Pulmonary artery endothelial cell (primary cell): ENCODE results near the gene DNAJB12. TPM values are rescaled to one million over a fixed set of nuclear protein-coding genes. Genes with fewer than 3 reads are reported as not detected.
"Not testable (repeated sequence)": the region's sequence is repeated elsewhere in the genome, so short reads cannot be mapped to it uniquely, and the experiment has no call there.

Experiments
- DNase-seq: peaks from one replicate; pipeline ENCODE4 v3.0.0-alpha.2; 2011; ENCODE audit warnings: low read depth, low spot score
- total RNA-seq: library from RNA; depleted of rRNA; stranded (reverse); fragments of >200 nt; gene quantifications from 2 replicates; pipeline ENCODE4 v1.2.3, GENCODE V29; 2014

DNAJB12 gene
- total RNA-seq = 26.2 and 27.8 TPM in 2 replicates

- peak; percentile 88 for DNase-seq
Observed at GRCh38 chr10:72354356-72355213, at the start of gene DNAJB12. Gene DNAJB12 (minus strand): TSS chr10:72354919. CDS start chr10:72354897, 22 bp downstream.

GRCh38 chr10:72395581-72395980 is 40.9 kb upstream of the DNAJB12 start:
- not testable (repeated sequence) for DNase-seq

GRCh38 chr10:72392571-72392970 is 37.9 kb upstream of the DNAJB12 start:
- no peak for DNase-seq

DNA sequence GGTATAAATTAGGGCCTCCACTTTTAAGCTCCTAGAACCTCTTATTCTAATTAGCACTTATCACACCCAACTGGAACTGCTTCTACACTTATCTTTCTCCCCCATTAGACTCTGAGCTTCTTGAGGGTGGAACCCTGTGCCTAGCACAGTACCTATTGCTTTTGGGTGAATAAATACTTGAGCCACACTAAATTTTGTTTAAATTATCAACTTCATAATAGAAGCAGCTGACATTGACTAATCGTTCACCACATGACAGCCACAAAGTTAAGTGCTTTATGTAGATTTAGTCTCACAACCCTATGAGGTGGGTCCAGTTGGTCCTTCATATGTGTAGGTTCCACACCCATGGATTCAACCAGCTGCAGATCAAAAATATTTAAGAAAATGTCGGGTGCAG is 36.0 kb upstream of the DNAJB12 start:
- DNase-seq = no peak

- DNase-seq = no peak
Observed at GRCh38 chr10:72389716-72390115, 35.0 kb upstream of the DNAJB12 start.

DNA sequence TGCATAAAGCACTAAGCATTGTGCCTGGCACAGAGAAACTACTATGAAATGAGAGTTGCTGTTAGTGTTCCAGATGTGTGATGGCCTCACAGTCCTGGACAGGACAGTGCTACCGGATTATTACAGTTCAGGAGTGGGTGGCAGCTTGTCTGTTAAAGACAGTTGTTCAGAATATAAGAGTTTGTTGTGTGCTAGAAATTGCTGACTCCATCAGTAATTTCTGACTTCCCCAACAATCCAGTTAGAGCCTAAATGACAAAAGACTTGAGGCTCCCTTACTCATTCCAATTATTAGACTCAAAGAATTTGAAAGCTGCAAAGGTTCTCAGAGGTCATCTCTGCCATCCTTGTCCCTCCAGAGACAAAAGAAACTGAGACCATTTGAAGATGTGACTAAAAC is 34.3 kb upstream of the DNAJB12 start:
- DNase-seq = no peak

GRCh38 chr10:72388062-72388461 is 33.3 kb upstream of the DNAJB12 start:
- DNase-seq = no peak

DNA sequence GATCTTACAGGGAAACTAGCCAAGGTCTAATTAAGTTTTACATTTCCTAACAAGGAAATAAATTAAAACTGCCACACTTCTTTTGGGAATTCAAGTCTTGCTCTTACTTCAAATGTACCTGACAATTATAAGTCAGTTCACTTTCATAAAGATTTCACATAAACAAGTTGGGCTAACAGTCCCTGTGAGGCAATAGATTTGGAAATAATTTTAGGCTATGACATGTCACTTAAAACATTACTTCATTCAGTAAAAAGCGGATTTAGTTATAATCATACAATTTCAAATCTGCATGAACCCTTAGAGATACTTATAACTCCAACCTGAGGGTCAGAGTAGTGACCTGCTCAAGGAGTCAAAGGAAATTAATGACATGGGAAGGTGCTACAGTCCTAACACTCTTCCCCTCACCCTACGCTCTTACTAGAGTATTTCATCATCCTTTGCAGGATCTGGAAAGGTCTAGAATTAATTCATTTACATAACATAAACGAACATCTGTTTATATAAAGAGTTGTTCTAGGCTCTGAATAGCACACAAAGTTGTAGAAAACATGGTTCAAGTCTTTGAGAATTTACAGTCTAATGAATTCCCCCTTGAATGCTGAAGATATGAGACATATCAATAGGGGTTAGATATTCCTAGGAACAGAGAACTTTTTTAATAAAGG is 32.3 kb upstream of the DNAJB12 start:
- no peak for DNase-seq

- no peak for DNase-seq
Observed at GRCh38 chr10:72385724-72386123, 31.0 kb upstream of the DNAJB12 start.

DNA sequence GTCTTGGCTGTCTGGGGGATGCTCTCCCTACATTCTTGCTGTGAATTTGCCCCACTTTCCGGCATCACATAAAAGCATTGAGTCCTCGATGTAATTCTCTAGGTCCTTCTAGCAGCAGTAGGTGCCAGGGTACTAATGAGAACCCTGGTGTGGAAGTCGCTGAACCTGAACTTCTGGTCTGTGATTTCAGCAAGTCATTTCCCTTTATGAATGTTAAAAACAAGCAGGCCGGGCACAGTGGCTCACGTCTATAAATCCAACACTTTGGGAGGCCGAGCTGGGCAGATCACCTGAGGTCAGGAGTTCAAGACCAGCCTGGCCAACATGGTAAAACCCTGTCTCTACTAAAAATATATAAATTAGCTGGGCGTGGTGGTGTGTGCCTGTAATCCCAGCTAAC is 30.3 kb upstream of the DNAJB12 start:
- not testable (repeated sequence) for DNase-seq

DNA sequence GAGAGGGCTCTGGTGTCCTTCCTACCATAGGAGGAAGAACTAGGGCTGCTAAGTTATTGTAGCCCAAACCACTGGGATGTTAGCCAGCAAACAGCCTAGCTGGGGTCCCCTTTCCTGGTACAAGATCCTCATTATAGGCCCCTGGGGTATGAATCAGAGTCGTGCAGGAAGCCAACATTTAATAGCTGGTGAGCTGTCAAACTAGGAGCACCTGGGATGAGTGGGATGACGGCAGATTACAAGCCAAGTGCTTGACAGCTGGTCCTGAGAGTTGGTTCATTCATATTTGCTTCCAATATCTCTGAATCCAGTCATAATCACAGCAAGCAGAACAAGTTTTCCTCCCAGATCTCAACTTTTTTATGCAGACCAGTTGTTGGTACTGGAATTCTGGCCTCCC is 25.1 kb upstream of the DNAJB12 start:
- no peak for DNase-seq

GRCh38 chr10:72379062-72379461 is 24.3 kb upstream of the DNAJB12 start:
- DNase-seq = no peak

DNA sequence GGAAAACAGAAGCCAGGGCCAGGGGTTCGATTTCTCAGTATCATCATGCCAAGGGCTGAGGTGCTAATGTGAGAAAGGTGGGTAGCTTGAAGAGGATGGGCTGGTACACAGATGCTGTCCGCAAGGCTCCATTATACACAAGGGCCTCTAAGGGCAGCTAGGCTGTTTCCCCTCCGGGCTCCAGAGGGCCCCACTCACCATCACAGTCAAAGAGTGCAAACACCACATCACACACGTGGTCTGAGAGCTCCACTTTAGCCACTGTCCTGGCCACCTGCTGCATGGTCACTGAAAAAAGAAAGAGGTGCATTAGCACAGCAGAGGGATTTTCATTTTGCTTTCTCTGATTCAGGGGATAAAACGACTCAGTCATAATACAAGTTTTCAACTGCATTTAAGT is 20.9 kb upstream of the DNAJB12 start:
- DNase-seq = no peak

GRCh38 chr10:72375173-72375572 is 20.5 kb upstream of the DNAJB12 start:
- no peak for DNase-seq

DNA sequence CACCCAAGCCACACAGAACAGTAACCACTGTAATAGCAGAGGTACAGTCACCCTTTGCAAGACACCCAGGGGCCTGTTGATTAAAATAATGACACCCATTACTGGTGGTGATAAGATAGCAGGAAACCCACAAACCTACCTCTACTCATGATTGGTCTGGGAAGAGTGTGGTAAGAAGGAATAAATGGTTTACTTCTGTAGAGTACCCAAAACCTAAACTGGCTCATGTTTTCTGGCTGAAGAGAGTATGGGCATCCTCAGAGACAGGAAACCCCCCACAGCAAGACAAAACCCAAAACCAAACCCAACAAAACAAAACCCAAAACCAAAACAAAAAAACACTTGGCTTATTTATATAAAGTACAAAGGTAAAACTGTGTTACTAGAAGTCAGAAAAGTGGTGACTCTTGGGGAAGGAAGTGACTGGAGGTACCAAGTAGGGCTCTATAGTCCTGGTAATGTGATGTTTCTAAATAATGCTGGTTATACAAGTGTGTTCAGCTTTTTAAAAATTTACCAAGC is 15.5 kb upstream of the DNAJB12 start:
- DNase-seq = no peak

DNA sequence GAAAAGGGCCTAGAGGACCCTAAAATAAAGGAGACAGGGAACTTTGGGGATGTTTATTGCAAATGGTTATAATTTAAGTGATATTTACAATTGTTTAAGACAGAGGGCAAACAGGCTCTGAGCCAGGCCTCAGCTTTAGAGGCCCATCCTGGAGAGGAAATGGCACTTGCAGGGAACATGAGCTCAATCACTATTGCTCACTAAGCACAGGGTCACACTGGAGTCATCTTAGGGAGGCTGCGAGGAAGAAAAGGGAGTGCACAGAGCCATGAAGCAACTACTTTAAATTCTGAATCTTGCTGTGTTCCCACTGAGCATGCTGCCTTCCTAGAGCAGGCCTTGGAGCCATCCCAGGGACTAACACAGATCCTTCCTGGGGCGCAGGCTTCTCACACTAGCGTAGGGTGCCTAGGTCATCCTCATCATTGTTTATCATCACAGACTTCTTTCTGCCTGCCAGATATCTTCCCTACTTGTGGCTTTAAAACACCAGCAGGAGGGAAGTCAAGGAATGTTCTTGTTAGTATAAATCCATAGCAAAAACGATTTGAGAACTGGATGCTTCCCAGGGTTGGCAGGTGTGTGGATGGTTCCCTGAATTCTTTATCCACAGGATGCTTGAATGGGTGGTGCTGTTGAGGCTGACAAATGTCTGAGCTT is 12.7 kb upstream of the DNAJB12 start:
- DNase-seq = no peak

DNA sequence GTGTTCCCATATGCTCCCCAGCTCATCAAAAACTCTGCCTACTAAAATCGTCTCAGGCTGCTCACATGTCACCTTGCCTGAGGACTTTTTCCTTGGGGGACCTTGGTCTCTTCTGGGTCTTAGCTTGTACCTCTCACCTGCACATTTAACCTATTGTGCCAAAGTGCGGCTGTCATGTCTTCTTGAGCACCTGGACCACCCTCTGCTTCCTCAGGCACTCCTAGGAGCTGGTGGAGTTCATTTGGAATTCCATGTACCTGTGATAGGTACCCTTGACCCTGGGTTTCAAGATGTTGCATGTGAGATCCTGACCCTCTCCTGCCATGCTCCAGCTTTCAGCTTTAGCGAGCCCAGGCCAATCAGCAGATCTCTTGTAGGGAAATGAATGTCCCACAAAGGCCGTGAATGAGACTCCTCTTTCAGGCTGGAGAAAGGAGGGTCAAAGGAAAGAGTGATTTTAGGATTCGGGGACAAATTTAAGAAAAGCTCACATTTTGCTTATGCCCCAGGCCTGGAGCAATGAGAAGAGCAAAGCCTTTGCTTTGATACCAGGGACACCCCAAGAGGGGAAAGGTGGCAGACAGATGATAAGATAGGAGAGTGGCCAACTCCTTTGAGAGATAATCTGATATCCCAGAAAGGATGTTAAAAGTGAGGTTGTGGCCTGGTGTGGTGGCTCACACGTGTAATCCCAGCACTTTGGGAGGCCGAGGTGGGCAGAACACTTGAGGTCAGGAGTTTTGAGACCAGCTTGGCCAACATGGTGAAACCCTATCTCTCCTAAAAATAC is 10.6 kb upstream of the DNAJB12 start:
- no peak for DNase-seq

- peak; percentile 79 for DNase-seq
Observed at GRCh38 chr10:72364239-72364777, 9.6 kb upstream of the DNAJB12 start.

DNA sequence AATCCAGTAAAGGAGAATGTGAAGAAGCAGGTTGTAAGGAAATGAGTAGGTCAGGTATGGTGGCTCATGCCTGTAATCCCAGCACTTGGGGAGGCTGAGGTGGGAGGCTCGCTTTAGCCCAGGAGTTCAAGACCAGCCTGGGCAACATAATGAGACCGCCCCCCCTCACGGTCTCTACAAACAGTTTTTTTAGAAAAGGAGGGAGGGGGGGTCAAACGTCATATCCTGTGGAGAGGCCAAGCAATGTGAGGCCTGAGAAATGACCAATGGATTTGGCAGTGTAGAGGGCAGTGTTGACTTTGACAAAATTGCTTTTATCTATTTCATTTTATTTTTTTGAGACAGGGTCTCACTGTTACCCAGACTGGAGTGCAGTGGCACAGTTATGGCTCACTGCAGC is 2.3 kb upstream of the DNAJB12 start:
- no peak for DNase-seq

- no peak for DNase-seq
Observed at GRCh38 chr10:72356115-72356514, 1.4 kb upstream of the DNAJB12 start.

GRCh38 chr10:72355214-72355555 is 466 bp upstream of the DNAJB12 start:
- DNase-seq = no peak
